ENCODE results near the gene GNB3.

The GNB3 gene

DNA sequence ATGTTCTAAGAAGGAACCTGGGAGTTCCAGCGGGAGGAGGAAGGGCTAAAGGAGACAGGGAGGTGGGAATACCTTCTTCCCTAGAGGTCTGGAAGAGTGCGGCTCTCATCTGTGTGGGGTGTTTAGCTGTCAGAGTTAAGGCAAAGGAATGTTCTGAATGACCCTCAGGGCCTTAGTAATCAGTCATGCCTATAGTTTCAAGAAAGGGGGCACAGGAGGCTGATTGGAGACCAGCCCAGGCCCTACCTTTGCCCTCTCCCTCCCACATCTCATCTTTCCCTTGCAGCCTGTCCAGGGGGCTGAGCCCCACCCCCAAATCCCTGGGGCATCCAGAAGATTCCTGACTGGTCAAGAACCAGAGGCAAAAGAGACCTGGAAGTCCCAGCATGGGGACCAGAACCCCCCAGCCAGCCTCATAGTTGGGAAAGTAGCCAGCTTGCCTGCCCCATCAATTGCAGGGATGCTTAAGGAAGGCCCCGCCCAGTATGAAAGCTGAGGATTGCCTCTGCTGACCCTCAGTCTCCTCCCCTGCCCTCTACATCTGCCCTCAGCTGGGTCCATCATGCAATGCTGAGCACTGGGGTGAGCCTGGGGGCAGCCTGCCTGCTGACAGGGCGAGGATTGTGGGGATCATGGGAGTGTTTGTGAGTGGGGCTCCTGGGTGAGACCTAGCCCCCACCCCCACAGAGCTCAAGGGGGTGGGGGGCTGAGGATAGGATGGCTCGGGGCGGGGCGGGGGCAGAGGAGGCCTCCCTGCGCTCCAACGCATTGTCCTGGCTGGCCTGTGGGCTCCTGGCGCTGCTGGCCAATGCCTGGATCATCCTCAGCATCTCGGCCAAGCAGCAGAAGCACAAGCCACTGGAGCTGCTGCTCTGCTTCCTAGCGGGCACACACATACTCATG lies 17.3 kb upstream of the GNB3 start:
- DNase-seq (ENCODE audit: low read depth) = peak; percentile 33

DNA sequence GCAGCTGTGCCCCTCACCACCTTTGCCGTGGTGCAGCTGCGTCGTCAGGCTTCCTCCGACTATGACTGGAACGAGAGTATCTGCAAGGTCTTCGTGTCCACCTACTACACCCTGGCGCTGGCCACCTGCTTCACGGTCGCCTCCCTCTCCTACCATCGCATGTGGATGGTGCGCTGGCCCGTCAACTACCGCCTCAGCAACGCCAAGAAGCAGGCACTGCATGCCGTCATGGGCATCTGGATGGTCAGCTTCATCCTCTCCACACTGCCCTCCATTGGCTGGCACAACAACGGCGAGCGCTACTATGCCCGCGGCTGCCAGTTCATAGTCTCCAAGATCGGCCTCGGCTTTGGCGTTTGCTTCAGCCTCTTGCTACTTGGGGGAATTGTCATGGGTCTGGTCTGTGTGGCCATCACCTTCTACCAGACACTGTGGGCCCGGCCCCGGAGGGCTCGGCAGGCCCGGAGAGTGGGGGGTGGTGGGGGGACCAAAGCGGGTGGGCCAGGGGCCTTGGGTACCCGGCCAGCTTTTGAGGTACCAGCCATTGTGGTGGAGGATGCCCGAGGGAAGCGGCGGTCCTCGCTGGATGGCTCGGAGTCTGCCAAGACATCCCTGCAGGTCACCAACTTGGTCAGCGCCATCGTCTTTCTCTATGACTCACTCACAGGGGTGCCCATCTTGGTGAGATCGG lies 16.5 kb upstream of the GNB3 start:
- DNase-seq (ENCODE audit: low read depth) = no peak

DNA sequence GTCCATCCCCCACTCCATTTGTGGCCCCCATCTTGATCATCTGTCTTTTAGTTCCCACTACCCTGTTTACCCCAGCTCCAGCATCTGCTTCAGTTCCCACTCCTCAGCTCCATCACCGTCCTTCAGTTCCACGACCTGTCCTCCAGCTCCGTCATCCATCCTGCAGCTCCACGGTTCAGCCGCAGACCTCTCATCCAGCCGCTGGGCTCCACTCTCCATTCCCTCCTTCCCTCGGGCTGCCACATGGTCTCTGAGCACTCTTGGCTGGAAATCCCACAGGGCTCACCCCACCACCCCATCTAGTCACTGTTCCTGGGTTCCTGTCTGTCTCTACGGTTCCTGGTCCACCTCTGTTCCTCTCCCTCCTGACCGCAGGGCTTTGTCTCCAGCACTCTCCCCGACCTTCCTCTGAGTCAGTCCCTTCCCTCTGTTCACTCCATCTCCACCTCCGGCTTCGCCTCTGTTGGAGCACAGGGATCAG lies 15.8 kb upstream of the GNB3 start:
- DNase-seq (ENCODE audit: low read depth) = peak; percentile 69

DNA sequence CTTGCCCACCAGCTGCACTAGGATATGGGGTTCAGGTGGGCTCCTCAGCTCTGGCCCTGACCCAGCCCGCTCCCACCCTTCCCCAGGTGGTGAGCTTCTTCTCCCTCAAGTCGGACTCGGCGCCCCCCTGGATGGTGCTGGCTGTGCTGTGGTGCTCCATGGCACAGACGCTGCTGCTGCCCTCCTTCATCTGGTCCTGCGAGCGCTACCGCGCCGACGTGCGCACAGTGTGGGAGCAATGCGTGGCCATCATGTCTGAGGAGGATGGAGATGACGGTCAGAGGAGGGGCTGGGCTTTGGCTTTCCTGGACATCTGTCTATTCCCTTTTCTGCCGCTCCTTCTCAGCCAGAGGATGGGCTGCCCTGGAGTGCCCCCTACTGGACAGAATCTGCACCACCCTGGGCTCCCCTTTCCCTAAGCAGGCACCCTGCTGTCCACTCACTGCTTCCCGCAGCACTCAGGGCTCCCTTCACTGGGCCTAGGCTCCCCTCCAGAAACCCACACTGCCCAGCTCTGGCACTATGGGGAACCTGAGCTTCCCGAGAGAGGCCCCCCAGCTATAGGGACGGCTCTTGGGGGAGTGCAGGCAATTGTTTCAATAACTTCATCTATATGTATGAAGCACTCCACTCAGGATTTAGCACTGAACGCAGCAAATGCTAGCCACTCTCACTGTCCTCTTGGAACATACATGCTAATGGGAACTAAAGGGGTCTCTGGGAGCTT lies 15.2 kb upstream of the GNB3 start:
- peak; percentile 91 for DNase-seq (ENCODE audit: low read depth)

DNA sequence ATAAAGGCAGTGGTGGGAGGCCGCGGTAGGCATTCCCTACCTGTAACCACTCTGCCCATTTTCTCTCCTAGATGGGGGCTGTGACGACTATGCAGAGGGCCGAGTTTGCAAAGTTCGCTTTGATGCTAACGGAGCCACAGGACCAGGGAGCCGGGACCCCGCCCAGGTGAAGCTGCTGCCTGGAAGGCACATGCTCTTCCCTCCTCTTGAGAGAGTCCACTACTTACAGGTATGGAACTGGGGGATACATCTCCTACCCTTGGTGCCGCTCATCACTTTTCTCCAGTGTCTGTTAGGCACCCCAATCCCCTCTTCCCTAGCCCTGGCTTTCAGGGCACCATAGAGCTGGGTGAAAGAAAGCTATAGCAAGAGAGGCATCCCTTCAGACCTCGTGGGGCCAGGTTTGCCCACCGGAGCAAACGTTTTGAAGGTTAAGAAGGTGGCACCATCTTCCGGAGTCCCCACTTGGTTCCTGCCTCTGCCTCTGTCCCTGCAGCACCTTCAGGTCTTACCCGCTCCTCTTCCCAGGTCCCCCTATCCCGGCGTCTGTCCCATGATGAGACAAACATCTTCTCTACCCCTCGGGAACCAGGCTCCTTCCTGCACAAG lies 14.5 kb upstream of the GNB3 start:
- no peak for DNase-seq (ENCODE audit: low read depth)

DNA sequence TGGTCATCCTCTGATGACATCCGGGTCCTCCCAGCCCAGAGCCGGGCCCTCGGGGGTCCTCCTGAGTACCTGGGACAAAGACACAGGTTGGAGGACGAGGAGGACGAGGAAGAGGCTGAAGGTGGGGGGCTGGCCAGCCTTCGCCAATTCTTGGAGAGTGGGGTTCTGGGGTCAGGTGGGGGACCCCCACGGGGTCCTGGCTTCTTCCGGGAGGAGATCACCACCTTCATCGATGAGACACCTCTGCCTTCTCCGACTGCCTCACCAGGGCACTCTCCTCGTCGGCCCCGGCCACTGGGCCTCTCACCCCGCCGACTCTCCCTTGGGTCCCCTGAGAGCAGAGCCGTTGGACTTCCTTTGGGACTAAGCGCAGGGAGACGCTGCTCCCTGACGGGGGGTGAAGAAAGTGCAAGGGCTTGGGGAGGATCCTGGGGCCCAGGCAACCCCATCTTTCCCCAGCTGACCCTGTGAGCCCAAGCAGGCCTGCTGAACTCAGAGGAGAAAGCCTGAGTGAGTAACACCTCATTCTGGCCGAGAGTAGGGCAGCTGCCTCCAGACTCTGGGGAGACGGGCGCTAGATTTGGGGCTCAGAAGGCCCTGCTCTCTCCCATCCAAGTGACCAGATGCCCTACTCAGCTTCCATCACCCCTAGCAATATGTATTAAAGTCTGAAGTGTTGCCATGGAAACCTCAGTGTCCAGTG lies 13.8 kb upstream of the GNB3 start:
- DNase-seq (ENCODE audit: low read depth) = no peak

DNA sequence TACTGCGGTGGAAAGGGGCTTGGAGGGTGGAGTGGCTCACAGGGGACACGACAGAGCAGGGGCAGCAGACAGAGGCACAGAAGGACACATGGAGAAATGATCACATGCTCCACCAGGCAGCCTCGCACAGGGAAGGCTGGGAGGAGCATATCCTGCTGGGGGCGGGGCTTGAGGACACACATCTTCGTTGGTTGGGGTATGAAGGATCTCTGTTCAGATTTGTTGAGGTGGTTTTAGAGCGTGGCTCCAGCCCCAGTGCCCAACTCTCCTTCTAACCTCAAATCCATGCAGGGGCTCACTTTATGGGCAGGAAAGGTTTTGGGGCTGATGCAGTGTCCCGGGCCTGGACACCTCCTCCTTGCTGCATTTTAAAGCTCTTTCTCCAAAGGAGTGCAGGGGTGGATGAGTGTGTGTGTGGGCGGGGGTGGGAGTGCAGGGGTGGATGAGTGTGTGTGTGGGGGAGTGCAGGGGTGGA lies 13.3 kb upstream of the GNB3 start:
- DNase-seq (ENCODE audit: low read depth) = peak; percentile 87

DNA sequence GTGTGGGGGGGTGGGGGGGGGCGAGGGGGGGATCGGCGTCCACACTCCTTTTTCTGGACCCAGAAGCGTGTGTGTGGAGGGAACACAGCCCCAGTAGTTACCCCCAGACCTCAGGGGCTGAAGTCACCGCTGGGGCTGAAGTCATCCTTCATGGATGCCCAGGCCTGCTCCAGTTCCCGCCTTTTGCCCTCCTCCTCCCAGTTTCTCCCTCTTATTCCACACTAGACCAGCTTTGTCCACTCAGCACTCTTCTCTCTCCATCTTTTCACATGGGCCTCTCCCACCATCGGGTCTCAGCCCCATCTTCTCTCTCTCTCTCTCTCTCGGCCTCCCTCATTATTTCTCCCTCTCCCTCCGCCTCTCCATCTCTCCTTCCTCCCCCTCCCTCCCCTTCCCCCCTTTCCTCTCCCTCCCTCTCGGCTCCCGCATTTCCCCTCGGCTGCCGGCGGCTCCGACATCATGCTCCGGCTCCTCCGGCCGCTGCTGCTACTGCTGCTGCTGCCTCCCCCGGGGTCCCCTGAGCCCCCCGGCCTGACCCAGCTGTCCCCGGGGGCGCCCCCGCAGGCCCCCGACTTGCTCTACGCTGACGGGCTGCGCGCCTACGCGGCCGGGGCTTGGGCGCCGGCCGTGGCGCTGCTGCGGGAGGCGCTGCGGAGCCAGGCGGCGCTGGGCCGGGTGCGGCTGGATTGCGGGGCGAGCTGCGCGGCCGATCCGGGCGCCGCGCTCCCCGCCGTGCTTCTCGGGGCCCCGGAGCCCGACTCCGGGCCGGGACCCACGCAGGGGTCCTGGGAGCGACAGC lies 12.5 kb upstream of the GNB3 start, which contains the start of gene P3H3:
Gene P3H3, plus strand, starts transcription at position 426 of the 799 bp plus-strand sequence. Its CDS starts 34 bp downstream, at position 460.
- peak; percentile 67 for DNase-seq (ENCODE audit: low read depth)

DNA sequence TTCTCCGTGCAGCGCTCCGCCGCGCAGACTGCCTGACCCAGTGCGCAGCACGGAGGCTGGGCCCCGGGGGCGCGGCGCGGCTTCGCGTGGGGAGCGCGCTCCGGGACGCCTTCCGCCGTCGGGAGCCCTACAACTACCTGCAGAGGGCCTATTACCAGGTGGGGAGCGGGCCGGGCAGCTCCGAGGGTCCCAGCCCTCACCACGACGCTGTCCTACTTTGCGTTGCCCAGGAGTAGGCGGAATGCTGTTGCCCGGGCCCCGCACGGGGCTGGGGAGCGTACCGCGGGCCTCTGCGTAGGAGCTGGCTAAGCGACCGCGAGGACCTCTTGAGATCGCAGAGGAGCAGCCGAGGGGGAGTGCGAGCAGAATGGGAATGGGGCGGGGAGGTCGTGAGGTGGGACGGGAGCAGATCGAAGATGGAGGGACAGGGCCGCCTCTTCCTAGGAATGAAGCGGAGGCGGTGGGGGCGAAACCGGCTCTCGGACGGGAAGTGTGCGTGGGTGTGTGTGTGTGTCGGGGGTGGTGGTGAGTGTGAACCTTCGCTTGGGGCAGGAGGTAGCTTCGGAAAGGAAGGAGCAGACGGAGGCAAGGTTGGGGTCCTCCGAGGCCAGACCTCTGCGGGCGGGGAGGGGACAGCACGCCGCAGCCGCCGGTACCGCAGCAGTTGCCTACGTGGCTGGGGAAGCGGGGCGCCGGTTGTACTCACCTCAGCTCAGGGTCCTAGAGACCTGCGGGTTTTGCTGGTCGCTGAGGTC lies 11.8 kb upstream of the GNB3 start:
- DNase-seq (ENCODE audit: low read depth) = peak; percentile 67

DNA sequence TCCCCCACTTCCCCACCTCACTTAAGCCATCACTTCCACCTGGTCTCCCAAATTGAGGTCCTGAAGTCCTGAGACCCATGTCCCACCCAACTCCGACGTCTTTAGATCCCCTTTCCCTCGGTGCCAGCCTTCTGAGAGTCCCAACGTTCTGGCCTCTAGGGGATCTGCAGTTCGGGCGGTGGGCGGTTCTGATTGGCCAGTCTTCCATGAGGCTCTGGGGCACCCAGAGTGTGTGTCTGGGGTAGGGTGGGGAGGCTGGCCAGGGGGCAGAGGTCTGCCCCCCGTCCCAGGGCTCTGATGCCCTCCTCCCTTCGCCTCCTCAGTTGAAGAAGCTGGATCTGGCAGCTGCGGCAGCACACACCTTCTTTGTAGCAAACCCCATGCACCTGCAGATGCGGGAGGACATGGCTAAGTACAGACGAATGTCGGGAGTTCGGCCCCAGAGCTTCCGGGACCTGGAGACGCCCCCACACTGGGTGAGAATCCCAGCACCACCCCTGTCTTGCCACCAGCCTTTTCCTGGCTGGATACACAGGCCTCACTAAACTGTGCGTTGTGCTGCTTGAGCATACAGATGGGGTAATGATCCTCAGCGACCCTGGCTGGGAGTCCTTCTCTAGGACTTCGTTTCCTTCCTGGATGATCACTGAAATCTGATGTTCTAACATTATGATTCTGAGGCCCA lies 11.0 kb upstream of the GNB3 start:
- peak; percentile 68 for DNase-seq (ENCODE audit: low read depth)

DNA sequence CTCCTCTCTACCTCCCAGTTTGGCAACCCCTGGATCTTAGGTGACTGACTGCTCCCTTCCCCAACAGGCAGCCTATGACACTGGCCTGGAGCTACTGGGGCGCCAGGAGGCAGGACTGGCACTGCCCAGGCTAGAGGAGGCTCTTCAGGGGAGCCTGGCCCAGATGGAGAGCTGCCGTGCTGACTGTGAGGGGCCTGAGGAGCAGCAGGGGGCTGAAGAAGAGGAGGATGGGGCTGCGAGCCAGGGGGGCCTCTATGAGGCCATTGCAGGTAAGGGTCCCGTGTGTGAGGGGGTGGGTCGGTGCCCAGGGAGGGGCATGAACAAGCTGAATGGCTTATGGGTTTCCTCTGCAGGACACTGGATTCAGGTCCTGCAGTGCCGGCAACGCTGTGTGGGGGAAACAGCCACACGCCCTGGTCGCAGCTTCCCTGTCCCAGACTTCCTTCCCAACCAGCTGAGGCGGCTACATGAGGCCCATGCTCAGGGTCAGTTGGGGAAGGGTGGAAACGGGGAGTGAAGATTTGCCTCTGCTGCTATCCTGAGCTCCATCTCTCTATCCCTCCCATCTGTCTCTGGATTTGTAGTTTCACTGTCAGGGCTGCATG lies 10.3 kb upstream of the GNB3 start:
- DNase-seq (ENCODE audit: low read depth) = no peak

DNA sequence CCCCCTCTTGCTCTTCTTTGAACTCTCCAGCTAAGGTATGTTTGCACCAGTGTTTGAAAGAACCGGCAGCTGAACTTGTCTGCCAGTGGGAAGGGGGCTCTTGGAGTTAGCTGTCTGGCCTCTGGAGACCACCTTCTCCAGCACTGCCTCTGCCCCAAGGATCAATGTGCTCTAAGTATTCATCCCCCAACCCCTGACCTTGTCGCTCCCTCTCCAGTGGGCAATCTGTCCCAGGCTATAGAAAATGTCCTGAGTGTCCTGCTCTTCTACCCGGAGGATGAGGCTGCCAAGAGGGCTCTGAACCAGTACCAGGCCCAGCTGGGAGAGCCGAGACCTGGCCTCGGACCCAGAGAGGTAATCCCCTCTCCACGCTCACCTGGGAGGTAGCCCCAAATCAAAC lies 9.7 kb upstream of the GNB3 start:
- DNase-seq (ENCODE audit: low read depth) = no peak

DNA sequence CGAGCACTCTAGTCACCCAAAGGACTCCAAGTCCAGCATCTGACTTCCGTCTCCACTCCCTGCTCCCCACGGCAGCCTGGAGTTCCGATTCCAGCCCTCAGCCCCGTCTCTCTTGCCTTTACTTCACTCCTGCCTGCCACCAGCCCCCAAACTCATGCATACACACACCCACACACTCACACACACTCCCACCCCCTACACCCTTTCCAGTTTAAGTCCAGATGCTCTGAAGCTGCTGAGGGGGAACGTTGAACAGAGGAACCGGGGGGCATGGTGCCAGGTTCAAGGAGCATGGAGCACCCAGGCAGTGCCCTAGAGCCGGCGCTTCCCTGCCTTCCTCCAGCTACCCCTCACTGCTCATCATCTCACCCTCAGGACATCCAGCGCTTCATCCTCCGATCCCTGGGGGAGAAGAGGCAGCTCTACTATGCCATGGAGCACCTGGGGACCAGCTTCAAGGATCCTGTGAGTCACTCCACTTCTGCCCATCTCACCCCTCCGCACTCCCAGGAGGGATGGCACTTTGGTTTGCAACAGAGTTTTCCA lies 9.2 kb upstream of the GNB3 start:
- no peak for DNase-seq (ENCODE audit: low read depth)

DNA sequence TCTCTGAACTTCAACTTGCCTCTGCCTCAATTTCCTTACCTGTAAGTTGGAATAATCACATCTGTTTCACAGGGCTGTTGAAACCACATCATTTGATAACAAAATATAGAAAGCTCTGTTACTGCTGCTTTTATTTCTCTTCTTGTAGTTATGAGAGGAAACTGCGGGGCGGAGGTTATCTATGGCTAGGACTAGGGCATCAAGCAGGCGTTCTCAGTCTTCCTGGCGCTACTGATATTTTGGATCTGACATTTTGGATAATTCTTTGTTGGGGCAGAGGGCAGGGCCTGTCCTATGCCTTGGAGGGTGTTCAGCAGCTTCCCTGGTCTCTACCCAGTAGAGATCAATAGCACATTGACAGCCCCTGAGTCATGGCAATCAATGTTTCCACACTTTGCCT lies 8.6 kb upstream of the GNB3 start:
- DNase-seq (ENCODE audit: low read depth) = no peak

DNA sequence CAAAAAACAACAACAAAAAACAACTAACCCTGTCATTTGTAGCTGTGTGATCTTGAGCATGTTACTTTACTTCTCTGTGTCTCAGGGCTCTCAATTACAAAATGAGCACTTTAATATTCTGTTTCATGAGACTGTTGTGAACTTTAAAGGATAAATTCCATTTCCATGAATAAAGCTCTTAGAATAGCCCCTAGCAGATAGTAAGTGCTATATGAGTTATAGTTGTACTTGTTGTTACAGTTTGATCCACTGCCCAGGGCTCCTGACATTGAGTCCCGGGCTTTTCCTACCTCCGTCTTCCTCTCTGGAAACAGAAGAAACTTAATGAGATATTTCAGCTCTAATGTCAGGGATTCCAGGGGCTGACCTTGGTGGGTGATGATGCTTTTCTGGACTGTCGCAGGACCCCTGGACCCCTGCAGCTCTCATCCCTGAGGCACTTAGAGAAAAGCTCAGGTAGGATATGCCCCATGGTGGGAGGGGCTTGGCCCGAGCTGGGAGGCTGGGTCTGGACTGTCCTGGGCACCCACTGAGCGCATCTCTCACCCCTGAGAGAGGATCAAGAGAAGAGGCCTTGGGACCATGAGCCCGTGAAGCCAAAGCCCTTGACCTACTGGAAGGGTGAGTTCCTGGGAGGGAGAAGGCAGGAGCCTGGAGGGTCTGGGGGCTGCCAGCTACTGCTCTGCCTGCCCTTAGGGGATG lies 7.4 kb upstream of the GNB3 start:
- peak; percentile 57 for DNase-seq (ENCODE audit: low read depth)

DNA sequence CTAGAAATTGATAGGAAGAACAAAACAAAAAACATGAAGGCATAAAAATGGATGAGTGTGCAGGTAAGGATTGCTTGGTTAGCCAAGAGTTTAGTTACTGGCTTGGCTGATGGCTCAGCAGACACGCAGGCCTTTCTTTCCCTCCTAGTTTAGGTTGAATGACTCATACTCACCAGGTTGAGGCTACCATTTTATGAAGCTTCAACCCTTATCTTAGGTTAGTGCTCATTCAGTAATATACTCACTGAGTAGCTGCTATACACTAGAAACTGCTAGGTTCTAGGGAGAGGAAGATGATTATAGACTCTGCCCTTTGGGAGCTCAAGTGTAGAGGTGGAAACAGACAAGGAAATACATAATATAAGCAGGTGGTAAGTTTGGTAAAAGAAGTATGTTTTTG lies 6.5 kb upstream of the GNB3 start:
- DNase-seq (ENCODE audit: low read depth) = no peak

DNA sequence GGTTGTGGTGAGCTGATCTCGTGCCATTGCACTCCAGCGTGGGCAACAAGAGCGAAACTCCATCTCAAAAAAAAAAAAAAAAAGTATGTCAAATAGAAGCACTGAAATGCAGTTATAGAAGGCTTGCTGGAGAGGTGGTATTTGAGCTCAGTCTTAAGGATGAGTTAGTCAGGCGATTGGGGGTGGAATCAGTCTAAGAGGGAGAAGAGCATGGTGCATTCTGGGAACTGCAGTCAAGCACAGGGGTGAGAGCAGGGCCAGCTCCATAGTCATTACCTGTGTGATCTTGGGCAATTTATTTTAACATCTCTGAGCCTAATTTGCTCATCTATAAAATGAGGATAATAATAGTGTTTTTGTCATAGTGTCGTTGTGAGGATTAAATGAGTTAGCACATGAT lies 5.9 kb upstream of the GNB3 start:
- no peak for DNase-seq (ENCODE audit: low read depth)

DNA sequence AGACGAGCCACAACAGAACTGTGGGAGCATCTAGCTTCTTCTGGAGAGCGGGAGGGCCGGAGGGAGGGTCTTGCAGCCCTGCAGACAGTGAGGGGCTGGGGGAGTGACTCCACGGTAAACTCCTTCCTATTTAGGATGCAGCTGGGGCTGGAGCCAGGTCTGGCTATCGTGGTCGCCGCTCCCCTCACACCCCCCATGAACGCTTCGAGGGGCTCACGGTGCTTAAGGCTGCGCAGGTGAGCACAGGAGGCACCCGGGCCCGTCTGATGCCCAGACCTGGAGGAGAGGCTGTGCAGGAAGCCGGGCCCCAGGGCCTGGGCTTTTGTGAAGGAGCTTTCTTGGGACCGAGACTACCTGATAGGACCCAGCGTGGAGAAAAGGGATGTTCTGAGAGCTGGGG lies 3.9 kb upstream of the GNB3 start:
- DNase-seq (ENCODE audit: low read depth) = no peak

Data from EH (cell line).